AG10803 (cell line): ENCODE data around the gene IMMP2L.
A peak's percentile ranks its signal among the peaks of the same experiment; 100 is the strongest.
"Not testable (repeated sequence)": the region's sequence is repeated elsewhere in the genome, so short reads cannot be mapped to it uniquely, and the experiment has no call there.

Experiments
- DNase-seq: peaks from one replicate; pipeline ENCODE4 v3.0.0; 2010; ENCODE audit warnings: low read depth
- H3K4me3 ChIP-seq: 2 replicates; pipeline ENCODE4 v1.5.1; 2011; ENCODE audit warnings: mild to moderate bottlenecking, low read length, control low read depth
- CTCF ChIP-seq: conservative IDR thresholded peaks from 2 replicates; pipeline ENCODE4 v1.5.1; 2011; ENCODE audit warnings: mild to moderate bottlenecking, low read length, control low read depth, inconsistent platforms

Gene IMMP2L

GRCh38 chr7:111459065-111459756 lies 103.1 kb downstream of the IMMP2L start:
- no peak for DNase-seq
- no peak for TF ChIP-seq CTCF
- H3K4me3 ChIP-seq = no peak overlapping the region

GRCh38 chr7:111450705-111451104 lies 111.6 kb downstream of the IMMP2L start:
- not testable (repeated sequence) for DNase-seq, H3K4me3 ChIP-seq

- not testable (repeated sequence) for H3K4me3 ChIP-seq, DNase-seq
Measured at GRCh38 chr7:111447502-111447901, 114.8 kb downstream of the IMMP2L start.

GRCh38 chr7:111439977-111440376 lies 122.3 kb downstream of the IMMP2L start:
- peak; percentile 13 for DNase-seq
- no peak overlapping the region for H3K4me3 ChIP-seq
- TF ChIP-seq CTCF = no peak

GRCh38 chr7:111438369-111439289 lies 123.7 kb downstream of the IMMP2L start:
- no peak overlapping the region for H3K4me3 ChIP-seq
- peak; percentile 66 for DNase-seq
- no peak for TF ChIP-seq CTCF

- TF ChIP-seq CTCF = no peak
- DNase-seq = no peak
- no peak overlapping the region for H3K4me3 ChIP-seq
Measured at GRCh38 chr7:111437736-111438135, 124.6 kb downstream of the IMMP2L start.

GRCh38 chr7:111436608-111437007 lies 125.7 kb downstream of the IMMP2L start:
- no peak for DNase-seq
- no peak for TF ChIP-seq CTCF
- no peak overlapping the region for H3K4me3 ChIP-seq

GRCh38 chr7:111433426-111433825 lies 128.9 kb downstream of the IMMP2L start:
- no peak for TF ChIP-seq CTCF
- no peak overlapping the region for H3K4me3 ChIP-seq
- no peak for DNase-seq
